Neural progenitor cell (in vitro differentiated cells): ENCODE data around the gene TMEM219.

Experiments
- CTCF ChIP-seq: fragments of 200-600 bp; sonication (generic); IDR thresholded peaks from 2 replicates; pipeline ENCODE4 v1.5.1; 2017; ENCODE audit warnings: antibody characterized with exemption, mild to moderate bottlenecking
- EZH2phosphoT487 ChIP-seq: fragments of 200-600 bp; sonication (generic); IDR thresholded peaks from 2 replicates; pipeline ENCODE4 v1.6.1; 2017; ENCODE audit warnings: antibody characterized with exemption

- no peak for TF ChIP-seq EZH2phosphoT487
- TF ChIP-seq CTCF, result no peak
These were observed 44.2 kb downstream of the TMEM219 start for GRCh38 chr16:30006095-30006473.
